ENCODE results near the gene PC. TPM values are rescaled to one million over a fixed set of nuclear protein-coding genes. Genes with fewer than 3 reads are reported as not detected.
"Not testable (repeated sequence)": the region's sequence is repeated elsewhere in the genome, so short reads cannot be mapped to it uniquely, and the experiment has no call there.

Gene PC
- total RNA-seq, 1 experiment from 2014 or later, result 24.5 TPM

GRCh38 chr11:66809592-66809991 is 148.6 kb downstream of the PC start:
- H2AFZ ChIP-seq (ENCODE audit: low read length), result no peak overlapping the region
- BruUV-seq (replicated peaks), result no TSS peak
- H3K9me3 ChIP-seq (ENCODE audit: low read length), result no peaks in the 10 kb centered on the region
- no peaks in the 10 kb centered on the region for H3F3A ChIP-seq (ENCODE audit: low read length, unreplicated experiment)
- no peaks in the 10 kb centered on the region for H3K36me3 ChIP-seq (ENCODE audit: low read depth, low read length)
- H3K4me1 ChIP-seq (ENCODE audit: insufficient read depth, low read length), result peaks cover 9% of the 10 kb centered on the region
- TF ChIP-seq EZH2 (IDR thresholded peaks at IDR 0.05; ENCODE audit: low read length, unreplicated experiment) (no peak), EZH2phosphoT487 (IDR thresholded peaks at IDR 0.05; ENCODE audit: borderline replicate concordance, low read length) (no peak)
- H3K4me3 ChIP-seq (ENCODE audit: low read length), result no peak overlapping the region
- DNase-seq (no peak), ATAC-seq (no peak)
- POLR2A ChIA-PET (ENCODE audit: unreplicated experiment), result no interaction called here
- no peak overlapping the region for H3K4me2 ChIP-seq (ENCODE audit: low read length)
- intact Hi-C loops (cut with micrococcal nuclease), result no loop called here
- H3K79me2 ChIP-seq (ENCODE audit: low read length), result no peaks in the 10 kb centered on the region
- no peak overlapping the region for H3K9ac ChIP-seq (ENCODE audit: low read length)
- H4K20me1 ChIP-seq (ENCODE audit: low read length), result no peaks in the 10 kb centered on the region
- H3K27ac ChIP-seq (ENCODE audit: low read length), result no peak overlapping the region
- CTCF ChIA-PET, result no interaction called here
- H3K9me2 ChIP-seq (replicated peaks; ENCODE audit: low read length), result no peaks in the 10 kb centered on the region
- H3K27me3 ChIP-seq (ENCODE audit: low read length), result no peaks in the 10 kb centered on the region

- H3K9ac ChIP-seq (ENCODE audit: low read length), result no peak overlapping the region
- H3K79me2 ChIP-seq (ENCODE audit: low read length), result no peaks in the 10 kb centered on the region
- BruUV-seq (replicated peaks), result no TSS peak
- H3K36me3 ChIP-seq (ENCODE audit: low read depth, low read length), result no peaks in the 10 kb centered on the region
- no peak overlapping the region for H3K27ac ChIP-seq (ENCODE audit: low read length)
- no peaks in the 10 kb centered on the region for H3K9me2 ChIP-seq (replicated peaks; ENCODE audit: low read length)
- DNase-seq (no peak), ATAC-seq (no peak)
- no peak overlapping the region for H2AFZ ChIP-seq (ENCODE audit: low read length)
- H3K4me2 ChIP-seq (ENCODE audit: low read length), result no peak overlapping the region
- ChIA-PET POLR2A (ENCODE audit: unreplicated experiment) (interaction anchor here (0.7 kb wide), 1 partner anchor 25 kb away, joined by 3 read pairs; no protein-coding TSS in a partner anchor), CTCF (no interaction called here)
- H4K20me1 ChIP-seq (ENCODE audit: low read length), result no peaks in the 10 kb centered on the region
- intact Hi-C loops (cut with micrococcal nuclease), result no loop called here
- no peaks in the 10 kb centered on the region for H3K9me3 ChIP-seq (ENCODE audit: low read length)
- no peak overlapping the region for H3K4me3 ChIP-seq (ENCODE audit: low read length)
- no peaks in the 10 kb centered on the region for H3K27me3 ChIP-seq (ENCODE audit: low read length)
- TF ChIP-seq EZH2 (IDR thresholded peaks at IDR 0.05; ENCODE audit: low read length, unreplicated experiment) (no peak), CTCF (conservative IDR thresholded peaks at IDR 0.05; ENCODE audit: low read depth, low read length) (no peak), EZH2phosphoT487 (IDR thresholded peaks at IDR 0.05; ENCODE audit: borderline replicate concordance, low read length) (no peak)
- H3F3A ChIP-seq (ENCODE audit: low read length, unreplicated experiment), result no peaks in the 10 kb centered on the region
- no peaks in the 10 kb centered on the region for H3K4me1 ChIP-seq (ENCODE audit: insufficient read depth, low read length)
Measured at GRCh38 chr11:66800720-66801428, 157.3 kb downstream of the PC start.

GRCh38 chr11:66799815-66800214 is 158.4 kb downstream of the PC start:
- H3K9ac ChIP-seq (ENCODE audit: low read length); intact Hi-C loops (cut with micrococcal nuclease); H3F3A ChIP-seq (ENCODE audit: low read length, unreplicated experiment); H2AFZ ChIP-seq (ENCODE audit: low read length); H3K79me2 ChIP-seq (ENCODE audit: low read length); H3K9me2 ChIP-seq (replicated peaks; ENCODE audit: low read length); H3K27me3 ChIP-seq (ENCODE audit: low read length); H3K4me3 ChIP-seq (ENCODE audit: low read length); ATAC-seq; BruUV-seq (replicated peaks); DNase-seq; CTCF ChIA-PET; H3K4me2 ChIP-seq (ENCODE audit: low read length); H3K9me3 ChIP-seq (ENCODE audit: low read length); H3K36me3 ChIP-seq (ENCODE audit: low read depth, low read length); H3K4me1 ChIP-seq (ENCODE audit: insufficient read depth, low read length); H3K27ac ChIP-seq (ENCODE audit: low read length); H4K20me1 ChIP-seq (ENCODE audit: low read length): not testable (repeated sequence)
- POLR2A ChIA-PET (ENCODE audit: unreplicated experiment), result interaction anchor here (0.7 kb wide), 1 partner anchor 26 kb away, joined by 3 read pairs; no protein-coding TSS in a partner anchor

Small RNAs within 50 kb of the gene (microRNA-seq; reads per million reads assigned to microRNA genes)
- gene MIR3163 (ENCODE audit: unreplicated experiment), result not detected

Other genes starting within 250 kb of the PC start
- gene SPTBN2, start 229.2 kb downstream of the PC start, total RNA-seq (2014; rRNA removed), result 74.9 and 154 TPM in 2 replicates
- 63.9 and 70.4 TPM in 2 replicates for gene RCE1, start 114.9 kb downstream of the PC start, total RNA-seq (2014; rRNA removed)
- gene LRFN4, start 101.3 kb downstream of the PC start, total RNA-seq (2014; rRNA removed), result 64.4 and 79.8 TPM in 2 replicates
- not detected in 2 replicates for gene C11orf86, start 16.9 kb upstream of the PC start, total RNA-seq (2014; rRNA removed)
- 4.8 and 5.1 TPM in 2 replicates for gene SYT12, start 64.8 kb upstream of the PC start, total RNA-seq (2014; rRNA removed)
- 99.9 and 121 TPM in 2 replicates for gene RHOD, start 98.5 kb upstream of the PC start, total RNA-seq (2014; rRNA removed)
- gene KDM2A, start 160.9 kb upstream of the PC start, total RNA-seq (2014; rRNA removed), result 65.3 and 87.1 TPM in 2 replicates

All from PC-3 (cell line).